Fibroblast of the aortic adventitia (primary cell): ENCODE measurements around the gene ERC1. TPM values are rescaled to one million over a fixed set of nuclear protein-coding genes. Genes with fewer than 3 reads are reported as not detected.

Experiments
- DNase-seq: peaks from one replicate; pipeline ENCODE4 v3.0.0-alpha.2; 2010; ENCODE audit warnings: low read depth
- H3K4me3 ChIP-seq: 2 replicates; pipeline ENCODE4 v1.5.1; 2011; ENCODE audit warnings: low read depth, mild to moderate bottlenecking, control low read depth, low read length, moderate library complexity
- total RNA-seq: library from RNA; depleted of rRNA; stranded (reverse); fragments of >200 nt; gene quantifications from 2 replicates; pipeline ENCODE4 v1.2.3, GENCODE V29; 2012; ENCODE audit warnings: low replicate concordance
- TF ChIP-seq, protein P1 (sequence below): IDR thresholded peaks from 2 replicates; pipeline ENCODE4 v1.5.1; 2011; ENCODE audit warnings: mild to moderate bottlenecking, low read length, control low read depth, inconsistent platforms; ENCODE audit not compliant: insufficient read depth

The ERC1 gene
- total RNA-seq, 1 donor = 50.9 TPM

- no peak overlapping the region for H3K4me3 ChIP-seq
- TF ChIP-seq, protein P1, sequence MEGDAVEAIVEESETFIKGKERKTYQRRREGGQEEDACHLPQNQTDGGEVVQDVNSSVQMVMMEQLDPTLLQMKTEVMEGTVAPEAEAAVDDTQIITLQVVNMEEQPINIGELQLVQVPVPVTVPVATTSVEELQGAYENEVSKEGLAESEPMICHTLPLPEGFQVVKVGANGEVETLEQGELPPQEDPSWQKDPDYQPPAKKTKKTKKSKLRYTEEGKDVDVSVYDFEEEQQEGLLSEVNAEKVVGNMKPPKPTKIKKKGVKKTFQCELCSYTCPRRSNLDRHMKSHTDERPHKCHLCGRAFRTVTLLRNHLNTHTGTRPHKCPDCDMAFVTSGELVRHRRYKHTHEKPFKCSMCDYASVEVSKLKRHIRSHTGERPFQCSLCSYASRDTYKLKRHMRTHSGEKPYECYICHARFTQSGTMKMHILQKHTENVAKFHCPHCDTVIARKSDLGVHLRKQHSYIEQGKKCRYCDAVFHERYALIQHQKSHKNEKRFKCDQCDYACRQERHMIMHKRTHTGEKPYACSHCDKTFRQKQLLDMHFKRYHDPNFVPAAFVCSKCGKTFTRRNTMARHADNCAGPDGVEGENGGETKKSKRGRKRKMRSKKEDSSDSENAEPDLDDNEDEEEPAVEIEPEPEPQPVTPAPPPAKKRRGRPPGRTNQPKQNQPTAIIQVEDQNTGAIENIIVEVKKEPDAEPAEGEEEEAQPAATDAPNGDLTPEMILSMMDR = no peak
- DNase-seq = no peak
These were observed 156.8 kb downstream of the ERC1 start for GRCh38 chr12:1147821-1148220.

GRCh38 chr12:1157046-1157445, 166.0 kb downstream of the ERC1 start:
- TF ChIP-seq, protein P1 = no peak
- no peak overlapping the region for H3K4me3 ChIP-seq
- DNase-seq = no peak

DNA sequence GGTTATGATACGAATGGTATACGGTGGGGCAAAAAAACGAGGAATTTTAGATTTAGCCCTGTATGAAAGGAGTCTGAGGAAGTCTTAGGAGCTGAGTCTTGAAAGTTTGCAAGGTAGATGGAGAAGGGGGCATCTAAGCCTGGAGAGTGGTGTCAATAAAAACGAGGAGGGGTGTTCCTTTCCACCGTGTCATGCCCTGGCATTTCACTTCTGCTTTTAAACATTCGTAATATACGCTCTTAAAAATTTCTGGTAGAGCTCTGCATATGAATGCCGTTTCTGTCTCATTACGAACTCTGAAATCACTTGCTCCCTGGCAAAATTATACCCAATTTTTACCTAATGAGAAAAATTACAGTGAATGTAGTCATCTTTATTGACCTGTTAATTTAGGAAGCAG, 170.2 kb downstream of the ERC1 start:
- TF ChIP-seq, protein P1 = no peak
- no peak overlapping the region for H3K4me3 ChIP-seq
- DNase-seq = no peak

- TF ChIP-seq, protein P1 = no peak
- no peak for DNase-seq
- H3K4me3 ChIP-seq = no peak overlapping the region
These were observed 171.2 kb downstream of the ERC1 start for GRCh38 chr12:1162081-1162760.

DNA sequence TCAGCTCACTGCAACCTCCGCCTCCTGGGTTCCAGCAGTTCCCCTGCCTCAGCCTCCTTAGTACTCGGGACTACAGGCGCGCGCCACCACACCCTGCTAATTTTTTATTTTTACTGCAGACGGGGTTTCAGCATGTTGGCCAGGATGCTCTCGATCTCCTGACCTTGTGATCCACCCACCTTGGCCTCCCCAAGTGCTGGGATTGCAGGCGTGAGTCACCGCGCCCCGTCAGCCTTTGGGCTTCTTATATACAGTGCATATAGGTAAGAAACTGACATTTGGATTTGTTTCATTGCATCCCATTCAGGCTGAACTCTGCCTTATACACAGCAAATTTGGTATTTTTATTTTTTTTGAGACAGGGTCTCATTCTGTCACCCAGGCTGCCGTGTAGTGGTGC, 176.8 kb downstream of the ERC1 start:
- TF ChIP-seq, protein P1 = no peak
- DNase-seq = no peak
- H3K4me3 ChIP-seq = no peak overlapping the region

- no peak for DNase-seq
- H3K4me3 ChIP-seq = no peak overlapping the region
- TF ChIP-seq, protein P1 = no peak
These were observed 179.4 kb downstream of the ERC1 start for GRCh38 chr12:1170411-1170810.
